ENCODE results near the gene ARHGAP44.
"Not testable (repeated sequence)": the region's sequence is repeated elsewhere in the genome, so short reads cannot be mapped to it uniquely, and the experiment has no call there.

Gene ARHGAP44

DNA sequence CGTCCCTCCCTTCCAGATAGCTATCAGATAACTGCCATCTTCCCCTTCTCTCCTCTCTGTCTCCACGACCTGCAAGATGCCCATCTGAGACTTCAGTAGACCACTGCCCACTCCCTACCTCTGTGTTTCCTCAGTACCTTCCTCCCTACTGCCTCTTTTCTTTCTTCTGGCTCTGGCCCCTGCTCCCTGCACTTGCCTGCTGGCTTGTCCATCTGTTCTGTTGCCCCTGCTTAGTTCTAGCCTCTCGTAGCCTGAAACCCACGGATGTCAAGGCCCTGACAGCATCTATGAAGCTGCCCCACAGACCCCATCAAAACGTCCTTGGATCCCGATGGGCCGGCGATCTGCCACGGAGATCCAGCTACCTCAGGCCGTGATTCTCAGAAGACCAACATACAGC, 175.5 kb downstream of the ARHGAP44 start:
- DNase-seq = no peak

DNA sequence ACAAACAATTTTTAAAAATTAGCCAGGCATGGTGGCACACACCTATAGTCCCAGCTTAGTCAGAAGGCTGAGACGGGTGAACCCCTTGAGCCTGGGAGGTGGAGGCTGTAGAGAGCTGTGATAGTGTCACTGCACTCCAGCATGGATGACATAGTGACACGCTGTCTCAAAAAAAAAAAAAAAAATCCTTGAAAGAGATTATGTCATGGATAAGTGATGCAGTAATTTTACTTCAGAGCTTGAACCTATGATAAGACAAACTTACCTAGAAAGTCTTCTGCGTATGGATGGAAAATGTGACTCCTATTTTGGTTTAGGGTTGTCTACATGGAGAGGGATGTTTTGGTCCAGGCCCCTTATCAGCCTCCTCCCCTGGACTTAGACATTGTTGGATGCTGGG, 176.7 kb downstream of the ARHGAP44 start:
- no peak for DNase-seq

GRCh38 chr17:12966413-12966812, 177.1 kb downstream of the ARHGAP44 start:
- DNase-seq = no peak

DNA sequence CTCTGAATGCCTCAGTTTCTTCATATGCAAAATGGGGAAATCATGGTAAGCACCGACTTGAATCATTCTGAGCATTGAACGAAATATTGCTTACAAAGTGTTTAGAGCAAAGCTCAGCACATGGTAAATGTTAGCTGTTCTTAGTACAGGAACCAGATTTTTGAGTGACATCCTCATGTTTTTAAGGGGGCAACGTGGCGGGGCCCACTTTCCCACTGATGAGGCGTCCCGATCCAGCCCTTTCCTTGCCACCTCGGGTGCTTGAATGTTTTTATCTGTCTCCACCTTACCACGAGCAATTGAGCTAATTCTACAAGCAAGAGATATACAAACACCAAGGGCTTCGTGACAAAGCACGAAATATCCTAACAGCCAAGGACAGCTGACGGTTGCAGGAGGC, 178.7 kb downstream of the ARHGAP44 start:
- DNase-seq = no peak

DNA sequence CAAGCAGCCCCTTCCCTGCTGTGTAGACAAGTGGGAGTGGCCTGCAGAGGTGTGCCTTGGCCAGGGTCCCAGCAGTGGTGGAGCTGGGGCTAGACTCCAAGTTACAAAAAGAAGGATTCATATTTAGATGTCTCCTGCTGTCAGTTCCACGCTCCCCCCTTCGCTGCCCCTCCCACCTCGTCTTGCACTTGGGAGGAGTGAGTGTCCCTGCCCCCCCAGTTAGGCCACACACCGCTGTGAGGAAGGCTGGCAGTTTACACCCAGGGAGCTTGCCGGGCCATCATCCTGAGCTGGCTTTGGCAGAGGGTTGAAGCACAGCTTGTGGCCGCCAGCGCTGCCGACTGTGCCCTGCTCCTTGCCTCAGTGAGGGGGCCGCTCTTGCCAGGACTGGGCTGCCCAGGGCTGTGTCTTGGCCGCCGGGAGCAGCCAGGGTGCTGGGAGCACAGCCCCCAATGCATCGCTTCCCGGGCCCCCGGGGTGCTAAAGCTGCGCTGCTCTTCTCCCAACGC, 184.3 kb downstream of the ARHGAP44 start:
- DNase-seq = no peak

- no peak for DNase-seq
Measured at GRCh38 chr17:12974005-12974531, 184.8 kb downstream of the ARHGAP44 start.

- no peak for DNase-seq
Measured at GRCh38 chr17:12977008-12977751, 187.9 kb downstream of the ARHGAP44 start.

- DNase-seq = not testable (repeated sequence)
Measured at GRCh38 chr17:12978787-12979186, 189.5 kb downstream of the ARHGAP44 start.

GRCh38 chr17:12979246-12979645, 189.9 kb downstream of the ARHGAP44 start:
- DNase-seq = no peak

GRCh38 chr17:12979826-12980500, 190.7 kb downstream of the ARHGAP44 start:
- DNase-seq = no peak

DNA sequence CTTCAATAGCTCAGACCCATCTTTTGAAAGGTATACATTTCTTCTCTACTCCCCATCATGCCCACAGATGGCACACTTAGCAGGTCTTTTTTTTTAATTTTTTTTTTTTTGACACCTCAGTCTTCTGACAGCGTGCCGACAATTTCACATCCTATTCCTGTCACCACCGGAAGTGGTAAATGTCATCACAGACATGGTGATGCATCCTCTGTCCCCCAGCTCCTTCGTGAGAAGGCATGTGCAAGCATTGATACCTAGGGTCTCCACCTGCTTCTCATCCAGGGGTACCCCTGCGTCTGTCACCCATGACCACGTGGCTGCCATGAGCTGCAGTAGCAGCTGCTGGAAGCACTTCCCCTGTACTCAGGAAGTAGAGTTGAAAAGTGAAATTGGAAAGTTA, 192.9 kb downstream of the ARHGAP44 start:
- DNase-seq = no peak

DNA sequence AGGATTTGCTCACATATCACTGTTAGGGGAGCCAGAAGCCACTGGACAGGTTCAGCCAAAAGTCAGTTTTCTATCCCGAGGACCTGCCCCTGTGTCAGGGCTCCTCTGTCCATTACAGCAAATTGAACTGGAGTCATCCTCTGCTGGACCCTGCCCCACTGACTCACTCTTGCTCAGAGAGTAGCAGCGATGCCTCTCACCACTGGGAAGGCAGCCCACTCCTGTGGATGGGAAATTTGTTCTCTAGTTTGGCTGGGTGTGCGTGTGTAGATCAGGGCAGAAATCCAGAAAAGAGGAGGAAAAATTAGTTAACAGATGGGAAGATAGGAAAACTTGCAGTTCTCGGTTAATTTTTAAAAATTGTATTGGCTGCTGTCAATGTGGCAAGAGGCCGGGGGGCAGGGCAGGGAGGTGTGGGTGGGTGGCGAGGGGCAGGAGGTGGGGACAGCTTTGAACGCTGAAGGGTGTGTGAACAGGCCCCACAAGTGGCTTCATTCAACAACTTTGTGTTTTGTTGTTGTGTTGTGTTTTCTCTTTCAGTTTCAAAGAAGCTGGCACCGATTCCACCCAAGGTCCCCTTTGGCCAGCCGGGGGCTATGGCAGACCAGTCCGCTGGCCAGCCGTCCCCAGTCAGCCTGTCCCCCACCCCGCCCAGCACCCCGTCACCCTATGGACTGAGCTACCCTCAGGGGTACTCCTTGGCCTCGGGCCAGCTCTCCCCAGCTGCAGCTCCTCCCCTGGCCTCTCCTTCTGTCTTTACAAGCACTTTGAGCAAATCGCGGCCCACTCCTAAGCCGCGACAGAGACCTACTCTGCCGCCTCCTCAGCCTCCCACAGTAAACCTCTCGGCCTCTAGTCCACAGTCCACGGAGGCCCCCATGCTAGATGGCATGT, 194.9 kb downstream of the ARHGAP44 start:
- no peak for DNase-seq

DNA sequence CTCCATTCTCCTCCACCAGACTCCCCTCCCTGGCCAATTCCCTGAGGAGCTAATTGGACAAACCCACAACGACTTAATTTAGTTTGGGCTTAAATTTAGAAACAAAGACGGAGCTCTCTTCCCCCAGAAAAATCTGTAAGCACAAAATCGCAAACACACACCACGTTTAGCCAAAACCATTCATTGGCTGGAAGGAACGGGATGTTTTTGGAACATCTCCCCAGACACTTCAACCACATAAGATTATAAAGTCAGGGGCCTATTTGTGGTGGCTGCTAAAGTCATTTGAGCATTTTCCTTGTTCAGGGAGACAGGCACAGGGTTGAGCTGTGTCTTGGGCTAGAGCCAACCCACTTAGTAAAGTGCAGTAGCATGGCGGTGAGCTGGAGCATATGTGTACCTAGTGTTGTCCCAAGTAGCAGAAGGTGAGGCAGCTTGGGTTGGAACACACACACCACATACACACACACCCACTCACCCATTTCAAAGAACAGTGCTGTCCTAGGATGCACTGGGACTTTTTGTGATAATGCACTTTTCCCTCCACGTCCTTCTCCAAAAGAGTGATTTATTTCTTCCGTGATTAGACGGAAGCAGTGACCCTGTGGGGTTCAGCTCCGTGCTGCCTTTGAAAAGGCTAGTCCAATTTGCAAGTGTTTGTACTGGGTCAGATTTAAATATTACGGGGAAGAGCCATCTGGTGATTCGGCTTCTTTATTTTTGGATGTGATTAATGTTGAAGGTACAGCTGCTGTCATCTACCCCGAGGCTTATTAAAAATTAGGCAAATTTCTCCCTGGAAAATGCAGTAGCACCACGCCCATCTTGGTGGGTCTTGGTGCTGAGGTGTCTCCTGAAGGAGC, 196.4 kb downstream of the ARHGAP44 start:
- no peak for DNase-seq

DNA sequence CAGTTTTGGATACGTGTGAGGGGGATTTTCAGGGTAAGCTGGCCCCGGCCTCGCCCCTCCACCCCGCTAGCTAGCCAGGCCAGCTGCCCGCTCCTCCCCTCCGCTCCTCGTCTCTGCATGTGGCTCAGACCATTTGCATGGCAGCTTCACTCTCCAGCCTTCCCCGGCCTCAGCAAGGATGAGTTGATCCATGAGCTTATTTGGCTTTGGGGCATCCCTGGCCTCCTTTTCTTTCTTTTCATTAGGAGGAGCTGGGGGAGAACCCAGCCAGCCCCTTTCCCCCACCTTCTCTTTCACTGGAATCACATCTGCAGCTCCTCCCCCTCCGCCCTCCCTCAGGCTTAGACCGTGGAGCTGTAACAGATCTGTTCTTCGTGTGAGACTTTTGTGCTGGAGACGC, 197.8 kb downstream of the ARHGAP44 start:
- no peak for DNase-seq

- DNase-seq = no peak
Measured at GRCh38 chr17:12990041-12990808, 200.9 kb downstream of the ARHGAP44 start.

- no peak for DNase-seq
Measured at GRCh38 chr17:12990926-12991325, 201.6 kb downstream of the ARHGAP44 start.

DNA sequence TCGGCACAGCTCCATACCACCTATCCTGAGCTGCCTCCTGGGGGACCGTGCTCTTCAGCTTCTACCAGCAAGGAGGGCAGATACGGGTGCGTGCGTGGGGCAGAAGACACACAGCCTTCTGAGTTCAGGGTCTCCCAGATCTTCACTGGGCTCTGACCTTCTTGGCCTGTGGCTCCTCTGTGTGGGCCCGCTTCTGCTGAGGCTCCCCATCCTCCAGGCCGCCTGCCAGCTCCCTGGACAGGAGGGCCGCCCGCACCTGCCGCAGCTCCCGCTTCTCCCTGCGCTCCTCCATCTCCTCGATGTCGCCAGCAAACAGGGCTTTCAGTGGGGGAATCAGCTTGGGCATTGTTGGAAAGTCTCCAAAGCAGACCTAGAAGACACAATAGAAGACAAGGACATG, 203.4 kb downstream of the ARHGAP44 start:
- no peak for DNase-seq

DNA sequence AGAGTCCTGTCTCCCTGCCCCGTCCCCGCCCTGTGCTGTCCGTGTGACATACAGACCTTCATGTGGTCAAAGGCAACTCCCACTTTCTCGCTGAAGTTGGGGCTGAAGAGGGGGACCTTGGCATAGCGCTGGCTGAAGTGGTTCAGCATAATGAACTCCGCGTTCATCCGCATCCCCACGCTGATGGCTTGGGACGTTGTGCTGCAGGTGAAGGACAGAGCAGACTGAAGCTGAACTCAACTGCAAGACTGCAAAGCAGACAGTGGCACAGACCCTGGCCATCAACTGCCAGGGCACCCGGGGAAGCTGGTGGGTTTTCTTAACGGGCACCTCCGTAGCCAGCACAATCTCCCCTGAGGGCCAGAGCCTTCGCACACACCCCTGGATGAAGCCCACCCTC, 204.3 kb downstream of the ARHGAP44 start:
- DNase-seq = no peak

DNA sequence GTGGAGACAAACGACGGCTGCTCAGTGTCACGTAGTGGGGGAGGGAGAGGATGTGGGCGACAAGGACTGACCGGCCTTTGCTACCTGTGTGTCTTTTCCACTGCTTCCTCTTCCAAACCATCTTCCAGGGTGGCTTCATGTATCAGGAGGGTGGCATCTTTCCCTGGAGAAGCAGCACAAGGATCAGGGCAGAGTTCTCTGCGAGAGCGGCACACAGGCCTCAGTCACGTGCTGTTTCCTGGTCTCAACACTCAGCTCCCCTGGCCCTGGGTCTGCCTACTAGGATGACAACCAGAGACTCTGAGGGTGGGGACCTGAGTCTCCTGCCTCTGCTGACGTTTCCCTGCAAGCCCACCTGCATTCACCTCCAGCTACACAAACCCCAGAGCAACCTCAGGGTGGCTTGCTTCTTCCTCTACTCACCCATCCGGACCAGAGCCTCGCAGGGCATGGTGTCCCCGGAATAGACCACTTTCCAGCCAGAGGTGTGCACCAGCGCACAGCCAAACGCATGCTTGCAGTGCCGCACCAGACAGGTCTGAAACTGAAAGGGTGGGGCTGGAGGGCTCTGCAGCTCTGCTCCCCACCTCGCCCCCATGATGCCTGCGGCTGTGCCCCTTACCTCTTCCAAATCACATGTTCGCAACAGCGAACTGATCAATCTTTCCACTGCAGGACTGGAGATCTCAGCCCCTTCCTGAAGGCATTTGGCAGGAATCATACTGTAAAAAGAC, 205.2 kb downstream of the ARHGAP44 start:
- DNase-seq = no peak

DNA sequence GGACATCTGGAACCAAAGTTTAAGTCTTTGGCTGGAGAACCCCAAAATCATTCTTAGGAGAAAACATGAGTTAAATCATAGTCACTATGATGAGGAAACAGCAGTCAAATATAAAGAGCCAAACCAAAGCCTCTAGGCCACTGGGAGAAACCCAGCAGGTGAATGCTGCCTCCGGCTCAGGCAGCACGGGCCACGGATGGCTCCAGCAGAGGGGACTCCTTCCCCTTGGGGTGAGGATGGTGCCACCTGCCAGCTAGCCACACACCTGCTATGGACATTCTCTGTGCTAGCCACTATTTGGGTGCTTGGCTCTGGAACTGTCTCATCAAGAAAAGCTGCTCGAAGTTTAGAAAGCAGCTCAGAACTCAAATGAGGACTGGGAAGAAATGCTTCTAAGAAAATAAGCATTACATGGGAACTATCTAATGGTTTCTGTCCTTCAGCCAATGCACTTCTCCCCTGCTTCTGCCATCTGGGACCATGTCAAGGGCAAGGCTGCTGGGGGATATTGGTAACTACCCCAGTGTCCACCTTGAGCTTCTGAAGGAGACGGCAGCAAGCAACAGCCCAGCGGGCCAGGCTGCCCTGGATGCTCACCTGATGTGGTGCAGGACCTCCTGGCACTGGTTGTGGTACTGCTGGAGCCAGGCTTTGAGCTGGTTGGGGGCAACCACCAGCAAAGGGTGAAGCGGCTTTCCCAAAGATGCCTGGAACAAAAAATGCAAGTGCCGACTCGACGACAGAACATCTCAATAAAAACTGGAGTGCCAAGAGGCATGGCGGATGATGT, 206.0 kb downstream of the ARHGAP44 start:
- no peak for DNase-seq
